Measurements from ENCODE around the gene RABGEF1. TPM values are rescaled to one million over a fixed set of nuclear protein-coding genes. Genes with fewer than 3 reads are reported as not detected.
"Not testable (repeated sequence)": the region's sequence is repeated elsewhere in the genome, so short reads cannot be mapped to it uniquely, and the experiment has no call there.

The RABGEF1 gene
- total RNA-seq, 4 donors from 2014 or later = 37.2 to 72.4 (median 43.8) TPM

GRCh38 chr7:66815951-66816350, 75.4 kb downstream of the RABGEF1 start:
- DNase-seq (ENCODE audit: low spot score in 2 of 2) = no peak
- Histone ChIP-seq H3K9me3 (no peaks in the 10 kb centered on the region), H3K27me3 (no peaks in the 10 kb centered on the region), H3K36me3 (peaks cover 11% of the 10 kb centered on the region), H3K27ac (no peak overlapping the region), H3K4me1 (no peaks in the 10 kb centered on the region), H3K4me3 (no peak overlapping the region)
- WGBS = 100% methylated on average over 1 of the region's 7 CpGs
- TF ChIP-seq CTCF (IDR thresholded peaks at IDR 0.05) (no peak), POLR2A (IDR thresholded peaks at IDR 0.05) (no peak)

DNA sequence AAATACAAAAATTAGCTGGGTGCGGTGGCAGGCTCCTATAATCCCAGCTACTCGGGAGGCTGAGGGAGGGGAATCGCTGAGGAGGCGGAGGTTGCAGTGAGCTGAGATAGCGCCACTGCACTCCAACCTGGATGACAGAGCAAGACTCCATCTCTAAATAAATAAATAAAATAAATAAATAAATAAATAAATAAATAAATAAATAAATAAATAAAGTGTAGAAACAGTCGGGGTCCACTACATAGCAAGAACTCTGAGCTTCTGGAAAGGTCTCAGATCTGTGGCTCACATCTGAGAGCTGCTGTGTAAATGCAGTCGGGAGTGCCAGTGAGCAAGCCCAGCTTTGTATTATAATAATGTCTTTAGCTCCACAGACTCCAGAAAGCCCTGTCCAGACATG, 76.1 kb downstream of the RABGEF1 start:
- 55% methylated on average over 7 of the region's 7 CpGs for WGBS

DNA sequence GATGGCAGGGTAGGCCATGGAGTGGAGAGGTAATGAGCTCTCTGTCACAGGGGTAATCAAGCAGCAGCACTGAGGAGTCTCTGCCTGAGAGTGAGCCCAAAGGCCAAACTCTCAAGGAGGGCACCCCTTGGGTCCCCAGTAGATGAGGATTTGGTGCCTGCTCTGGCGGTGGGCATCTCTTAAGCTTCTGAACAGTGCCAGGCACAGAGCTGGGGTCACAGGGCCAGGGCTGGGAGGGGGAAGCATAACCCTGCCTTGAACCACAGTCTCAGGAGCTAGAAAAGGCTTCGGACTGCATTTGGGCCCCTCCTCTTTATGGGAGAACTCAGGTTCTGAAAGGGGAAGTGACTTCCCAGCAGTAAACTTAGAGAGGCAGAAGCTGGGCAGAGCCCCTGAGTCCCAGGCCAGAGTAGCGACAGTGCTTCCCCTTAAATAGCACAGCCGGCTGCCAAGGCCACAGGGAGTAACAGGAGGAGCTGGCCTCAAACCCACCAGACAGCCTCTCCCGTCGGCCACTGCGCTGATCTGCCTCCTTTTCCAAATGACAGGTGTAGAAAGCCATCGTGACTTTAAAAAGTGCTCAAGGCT, 76.8 kb downstream of the RABGEF1 start:
- not testable (repeated sequence) for H3K4me3 ChIP-seq; H3K27ac ChIP-seq; H3K9me3 ChIP-seq; H3K27me3 ChIP-seq; DNase-seq (ENCODE audit: low spot score in 2 of 2); H3K4me1 ChIP-seq; H3K36me3 ChIP-seq
- 63% methylated on average over 6 of the region's 8 CpGs for WGBS

More for the DNA sequence above, 76.1 kb downstream of the RABGEF1 start:
- H3K27me3 ChIP-seq; H3K4me3 ChIP-seq; H3K36me3 ChIP-seq; H3K4me1 ChIP-seq; H3K27ac ChIP-seq; H3K9me3 ChIP-seq; DNase-seq (ENCODE audit: low spot score in 2 of 2): not testable (repeated sequence)

GRCh38 chr7:66817956-66818355, 77.4 kb downstream of the RABGEF1 start:
- H3K4me3 ChIP-seq, H3K27me3 ChIP-seq, H3K9me3 ChIP-seq, H3K4me1 ChIP-seq, H3K36me3 ChIP-seq, H3K27ac ChIP-seq: not testable (repeated sequence)
- DNase-seq (ENCODE audit: low spot score in 2 of 2) = peak in 1 of 2 donors; percentile 26
- WGBS = 77% methylated on average over 7 of the region's 7 CpGs

GRCh38 chr7:66824041-66824440, 83.5 kb downstream of the RABGEF1 start:
- Histone ChIP-seq H3K9me3 (peaks cover 3% of the 10 kb centered on the region), H3K4me3 (no peak overlapping the region), H3K36me3 (no peaks in the 10 kb centered on the region), H3K4me1 (no peaks in the 10 kb centered on the region), H3K27me3 (no peaks in the 10 kb centered on the region), H3K27ac (no peak overlapping the region)
- WGBS = 85% methylated on average over 2 of the region's 7 CpGs
- DNase-seq (ENCODE audit: low spot score in 2 of 2) = no peak
- no peak for TF ChIP-seq EP300 (IDR thresholded peaks at IDR 0.05)
- TF ChIP-seq CTCF (IDR thresholded peaks at IDR 0.05) = no peak
- TF ChIP-seq POLR2AphosphoS5 (IDR thresholded peaks at IDR 0.05) = no peak
- no peak for TF ChIP-seq POLR2A (IDR thresholded peaks at IDR 0.05)

DNA sequence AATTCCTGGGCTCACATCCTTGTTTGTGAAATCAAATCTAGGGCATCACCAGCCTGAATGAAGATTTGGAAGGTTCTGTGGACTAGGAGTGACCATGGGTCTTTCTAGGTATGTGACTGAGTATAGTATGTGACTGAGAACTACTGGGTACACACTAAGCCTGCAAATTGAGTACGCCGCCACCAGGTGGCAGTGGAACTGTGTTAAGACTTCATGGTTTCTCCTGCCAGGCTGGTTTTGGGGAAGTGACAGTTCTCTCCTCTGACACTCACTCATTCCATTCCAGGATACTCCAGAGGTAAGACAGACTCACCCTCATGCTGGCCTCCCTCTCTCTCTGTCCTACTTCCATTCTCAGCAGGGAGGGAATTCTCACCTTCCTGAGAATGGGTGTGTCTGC, 85.0 kb downstream of the RABGEF1 start:
- not testable (repeated sequence) for H3K36me3 ChIP-seq; H3K9me3 ChIP-seq; H3K27me3 ChIP-seq; H3K4me3 ChIP-seq; H3K4me1 ChIP-seq; DNase-seq (ENCODE audit: low spot score in 2 of 2); H3K27ac ChIP-seq
- 60% methylated on average over 2 of the region's 2 CpGs for WGBS

DNA sequence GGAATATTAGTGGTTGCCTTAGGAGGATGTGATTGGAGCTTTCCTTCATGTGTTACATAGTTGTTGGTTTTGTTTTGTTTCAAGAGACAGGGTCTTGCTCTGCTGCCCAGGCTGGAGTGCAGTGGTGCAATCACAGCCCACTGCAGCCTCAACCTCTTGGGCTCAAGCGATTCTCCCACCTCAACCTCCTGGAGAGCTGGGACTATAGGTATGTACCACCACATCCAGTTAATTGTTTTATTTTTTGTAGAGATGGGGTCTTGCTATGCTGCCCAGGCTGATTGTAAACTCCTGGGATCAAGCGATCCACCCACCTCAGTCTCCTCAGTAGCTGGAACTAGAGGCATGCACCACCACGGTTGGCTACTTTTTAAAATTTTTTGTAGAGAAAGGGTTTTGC, 86.1 kb downstream of the RABGEF1 start:
- 81% methylated on average over 3 of the region's 3 CpGs for WGBS

GRCh38 chr7:66830976-66831375, 90.4 kb downstream of the RABGEF1 start:
- DNase-seq (ENCODE audit: low spot score in 2 of 2); H3K4me3 ChIP-seq; H3K36me3 ChIP-seq; H3K27ac ChIP-seq; H3K9me3 ChIP-seq; H3K4me1 ChIP-seq; H3K27me3 ChIP-seq: not testable (repeated sequence)
- WGBS = 91% methylated on average over 6 of the region's 6 CpGs

More for the DNA sequence above, 86.1 kb downstream of the RABGEF1 start:
- Histone ChIP-seq H3K27ac (no peak overlapping the region), H3K27me3 (no peaks in the 10 kb centered on the region), H3K9me3 (peaks cover 3% of the 10 kb centered on the region), H3K4me3 (no peak overlapping the region), H3K4me1 (no peaks in the 10 kb centered on the region), H3K36me3 (no peaks in the 10 kb centered on the region)
- TF ChIP-seq POLR2AphosphoS5 (IDR thresholded peaks at IDR 0.05) = no peak
- TF ChIP-seq CTCF (IDR thresholded peaks at IDR 0.05) = no peak
- DNase-seq (ENCODE audit: low spot score in 2 of 2) = peak in 1 of 2 donors; percentile 17
